Nephron (organoid): ENCODE data around the gene ANGPTL8.

ENCODE experiments used
- H3K27ac Mint-ChIP-seq, 3 experiments: 2 replicates each; pipeline ENCODE4 v1.8.0; 2020; ENCODE audit warnings: mixed read lengths in 3 of 3, mild to moderate bottlenecking in 2 of 3, moderate library complexity in 1 of 3
- H3K27me3 Mint-ChIP-seq: 2 replicates; pipeline ENCODE4 v1.8.0; 2021; ENCODE audit warnings: low read depth, mild to moderate bottlenecking, moderate library complexity, mixed read lengths
- H3K36me3 Mint-ChIP-seq: 2 replicates; pipeline ENCODE4 v1.8.0; 2020; ENCODE audit warnings: low read depth, mixed read lengths
- H3K4me1 Mint-ChIP-seq: 2 replicates; pipeline ENCODE4 v1.8.0; 2020; ENCODE audit warnings: mixed read lengths
- H3K4me3 Mint-ChIP-seq, 3 experiments: 2 replicates each; pipeline ENCODE4 v1.8.0; 2020; ENCODE audit warnings: mild to moderate bottlenecking in 3 of 3, mixed read lengths in 3 of 3, moderate library complexity in 2 of 3
- H3K9me3 Mint-ChIP-seq: 2 replicates; pipeline ENCODE4 v1.8.0; 2020; ENCODE audit warnings: mixed read lengths
- CTCF ChIP-seq, 3 experiments: fragments of 200-600 bp; sonication (generic); IDR thresholded peaks; one replicate each; pipeline ENCODE4 v1.5.0; 2021; ENCODE audit warnings: antibody characterized with exemption in 3 of 3; ENCODE audit not compliant: unreplicated experiment in 3 of 3

Gene ANGPTL8

DNA sequence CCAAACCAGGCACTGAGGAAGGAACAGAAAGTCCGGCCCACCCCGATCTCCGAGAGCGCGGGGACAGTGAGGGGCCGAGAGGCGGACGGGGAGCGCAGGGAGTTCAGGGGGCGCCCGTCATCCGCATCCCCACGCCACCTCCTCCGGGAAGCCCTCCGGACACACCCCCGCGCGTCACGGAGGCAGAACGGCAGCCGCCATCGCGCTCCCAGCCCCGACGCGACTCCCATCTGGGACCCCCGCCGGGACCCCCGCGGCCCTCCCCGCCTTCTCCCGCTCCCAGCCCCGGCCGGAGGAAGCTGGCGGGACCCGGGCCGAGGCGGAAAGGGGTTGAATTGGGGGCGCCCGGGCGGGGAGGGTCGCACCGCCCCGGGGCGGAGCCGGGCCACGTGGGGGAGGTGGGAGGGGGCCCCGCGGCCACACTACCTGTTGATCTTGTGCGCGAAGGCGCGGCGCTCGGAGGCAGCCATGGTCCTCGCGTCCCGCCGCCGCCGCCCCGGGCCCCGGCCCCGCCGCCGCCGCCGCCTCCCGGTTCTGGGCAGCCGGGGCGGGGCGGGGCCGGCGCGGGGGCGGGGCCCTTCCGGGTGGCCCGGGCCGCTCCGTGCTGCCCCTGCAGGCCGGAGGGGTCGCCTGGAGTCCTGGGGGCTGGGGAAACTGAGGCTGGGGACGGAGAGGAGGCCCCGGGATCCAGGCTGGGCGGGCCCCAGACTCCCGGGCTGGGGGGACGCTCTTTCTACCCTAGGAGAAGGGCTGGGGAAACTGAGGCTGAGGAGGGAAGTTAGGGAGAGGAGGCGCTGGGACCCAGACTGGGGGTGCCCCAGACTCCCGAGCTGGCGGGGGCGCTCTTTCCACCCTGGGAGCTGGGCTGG is 22.8 kb downstream of the ANGPTL8 start, which contains the start of gene DOCK6:
Gene DOCK6, minus strand, starts transcription at position 554 of the 869 bp plus-strand sequence. Its CDS starts 84 bp downstream, at position 470.
- Mint-ChIP-seq H3K27ac (peak within 1 kb of the TSS; percentile 88 to 92 (median 91)), H3K4me1 (no peaks in the 10 kb centered on the region), H3K27me3 (peaks cover 10% of the 10 kb centered on the region), H3K9me3 (no peaks in the 10 kb centered on the region), H3K4me3 (peak within 1 kb of the TSS; percentile 84 to 92 (median 89)), H3K36me3 (no peaks in the 10 kb centered on the region)
- peak; percentile 17 to 43 (median 37) for TF ChIP-seq CTCF (IDR thresholded peaks at IDR 0.05; ENCODE audit: unreplicated experiment in 3 of 3)

DNA sequence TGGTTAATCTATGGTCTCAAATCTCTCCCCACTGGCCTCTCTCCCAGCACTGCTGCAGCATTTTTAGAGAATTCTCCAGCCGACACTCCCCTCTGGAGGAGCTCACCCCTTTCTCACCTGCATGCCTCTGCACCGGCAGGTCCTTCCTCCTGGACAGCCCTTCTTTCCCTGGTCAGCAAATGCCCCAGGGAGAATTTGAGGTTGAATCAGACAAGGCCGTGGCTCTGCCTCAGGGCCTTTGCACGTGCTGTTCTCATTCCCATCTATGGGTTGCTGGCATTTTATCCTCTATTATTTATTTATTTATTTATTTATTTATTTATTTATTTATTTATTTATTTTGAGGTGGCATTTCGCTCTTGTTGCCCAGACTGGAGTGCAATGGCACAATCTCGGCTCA is 24.3 kb downstream of the ANGPTL8 start:
- Mint-ChIP-seq H3K27ac (peak overlapping the region in 1 of 3 experiments; percentile 27), H3K9me3 (no peaks in the 10 kb centered on the region), H3K27me3 (peaks cover 10% of the 10 kb centered on the region), H3K4me1 (peaks cover 3% of the 10 kb centered on the region), H3K4me3 (peak overlapping the region; percentile 76 to 83 (median 83)), H3K36me3 (no peaks in the 10 kb centered on the region)
- TF ChIP-seq CTCF (IDR thresholded peaks at IDR 0.05; ENCODE audit: unreplicated experiment in 3 of 3) = no peak

DNA sequence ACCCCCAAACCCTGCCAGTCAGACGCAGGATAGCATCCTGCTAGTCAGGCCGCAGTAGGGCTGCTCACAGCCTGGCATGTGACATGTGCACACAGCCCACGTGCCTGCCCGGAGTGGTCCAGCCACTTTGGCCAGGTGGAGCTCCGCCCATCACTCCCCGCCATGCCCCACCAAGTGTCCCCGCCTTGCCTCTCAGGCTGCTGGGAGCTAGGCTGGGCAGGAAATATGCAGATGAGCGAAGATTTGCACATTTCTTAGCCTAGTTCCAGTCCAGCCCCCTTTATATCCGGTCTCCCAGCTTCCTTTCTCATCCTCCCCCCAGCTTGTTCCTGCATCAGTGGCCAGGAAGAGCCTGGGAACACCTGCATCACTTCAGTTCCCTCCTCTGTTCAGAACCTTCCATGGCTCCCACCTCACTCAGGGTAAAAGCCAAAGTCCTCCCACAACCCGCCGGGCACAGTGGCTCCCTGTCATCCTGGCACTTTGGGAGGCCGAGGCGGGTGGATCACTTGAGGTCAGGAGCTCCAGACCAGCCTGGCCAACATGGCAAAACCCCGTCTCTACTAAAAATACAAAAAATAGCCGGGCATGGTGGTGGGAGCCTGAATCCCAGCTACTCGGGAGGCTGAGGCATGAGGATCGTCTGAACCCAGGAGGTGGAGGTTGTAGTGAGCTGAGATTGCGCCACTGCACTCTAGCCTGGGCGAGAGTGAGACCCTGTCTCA is 25.2 kb downstream of the ANGPTL8 start:
- Mint-ChIP-seq H3K36me3 (no peaks in the 10 kb centered on the region), H3K27ac (peak overlapping the region; percentile 18 to 77 (median 50)), H3K9me3 (peaks cover 2% of the 10 kb centered on the region), H3K27me3 (peaks cover 10% of the 10 kb centered on the region), H3K4me3 (peak overlapping the region; percentile 53 to 80 (median 78)), H3K4me1 (peaks cover 11% of the 10 kb centered on the region)
- TF ChIP-seq CTCF (IDR thresholded peaks at IDR 0.05; ENCODE audit: unreplicated experiment in 3 of 3) = no peak

DNA sequence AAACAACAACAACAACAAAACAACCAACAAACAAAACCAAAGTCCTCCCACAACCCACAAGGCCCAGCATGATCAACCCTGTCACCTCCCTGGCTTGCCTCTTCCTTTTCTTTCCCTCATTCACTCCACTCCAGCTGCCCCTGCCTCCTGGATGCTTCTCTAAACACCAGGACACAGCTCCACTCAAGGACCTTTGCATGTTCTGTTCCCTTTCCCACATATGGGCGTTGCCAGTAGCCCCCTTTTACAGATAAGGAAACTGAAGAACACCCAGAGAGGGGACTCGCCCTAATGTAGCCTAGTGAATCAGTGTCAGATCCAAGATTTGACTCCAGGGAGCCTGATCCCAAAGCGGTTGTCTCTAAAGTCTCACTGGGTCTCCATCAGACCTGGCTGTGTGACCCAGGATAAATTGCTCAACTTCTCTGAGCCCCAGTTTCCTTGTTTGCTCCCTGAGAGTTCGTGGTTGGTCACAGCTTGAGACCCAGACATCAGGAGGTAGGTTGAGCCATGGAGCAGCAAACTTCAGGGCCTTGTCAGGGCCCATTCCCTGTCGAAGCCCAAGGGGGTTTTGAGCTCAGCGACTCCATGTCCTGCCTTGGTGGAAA is 25.9 kb downstream of the ANGPTL8 start:
- H3K4me1 Mint-ChIP-seq = peaks cover 11% of the 10 kb centered on the region
- H3K27ac Mint-ChIP-seq = peak overlapping the region in 2 of 3 experiments; percentile 15 to 18
- TF ChIP-seq CTCF (IDR thresholded peaks at IDR 0.05; ENCODE audit: unreplicated experiment in 3 of 3) = no peak
- peaks cover 10% of the 10 kb centered on the region for H3K27me3 Mint-ChIP-seq
- peaks cover 2% of the 10 kb centered on the region for H3K9me3 Mint-ChIP-seq
- H3K4me3 Mint-ChIP-seq = peak overlapping the region; percentile 53 to 78 (median 61)
- H3K36me3 Mint-ChIP-seq = no peaks in the 10 kb centered on the region

DNA sequence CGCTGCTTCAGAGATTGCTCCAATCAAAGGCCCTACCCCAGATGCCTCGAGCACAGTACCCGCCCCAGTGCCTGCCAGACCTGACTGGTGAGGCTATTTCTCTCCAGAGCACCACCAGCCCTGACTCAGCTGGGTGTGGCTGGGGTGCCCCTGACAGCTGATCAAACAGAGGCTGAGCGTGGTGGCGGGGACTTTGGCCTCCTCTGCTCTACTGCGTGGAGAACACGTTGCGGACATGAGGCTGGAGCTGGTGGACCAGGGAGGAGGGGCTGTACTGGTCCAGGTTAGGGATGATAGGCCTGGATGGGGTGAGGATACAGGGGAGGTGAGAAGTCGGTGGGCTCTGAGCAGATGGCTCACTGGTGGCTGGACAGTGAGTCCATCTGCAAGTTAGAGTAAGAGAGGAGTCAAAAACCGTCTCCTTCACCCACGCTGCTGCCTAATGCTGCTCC is 26.4 kb downstream of the ANGPTL8 start:
- no peak for TF ChIP-seq CTCF (IDR thresholded peaks at IDR 0.05; ENCODE audit: unreplicated experiment in 3 of 3)
- H3K4me1 Mint-ChIP-seq = peaks cover 11% of the 10 kb centered on the region
- peak overlapping the region in 2 of 3 experiments; percentile 38 to 65 for H3K27ac Mint-ChIP-seq
- peaks cover 10% of the 10 kb centered on the region for H3K27me3 Mint-ChIP-seq
- peak overlapping the region; percentile 22 to 66 (median 48) for H3K4me3 Mint-ChIP-seq
- peaks cover 2% of the 10 kb centered on the region for H3K9me3 Mint-ChIP-seq
- H3K36me3 Mint-ChIP-seq = no peaks in the 10 kb centered on the region
